WERI-Rb-1 (cell line): ENCODE results near the gene PRKAB1.

Experiments used
- DNase-seq: peaks from one replicate; pipeline ENCODE4 v3.0.0-alpha.2; 2020
- H3K27ac ChIP-seq: fragments of 250-450 bp; sonication (Bioruptor Pico); 2 replicates; pipeline ENCODE4 v1.5.1; 2020; ENCODE audit warnings: mild to moderate bottlenecking, moderate library complexity
- H3K27me3 ChIP-seq: fragments of 250-450 bp; sonication (Bioruptor Pico); 2 replicates; pipeline ENCODE4 v1.5.1; 2021; ENCODE audit warnings: mild to moderate bottlenecking, low read depth, moderate library complexity; ENCODE audit not compliant: insufficient read depth, severe bottlenecking
- H3K36me3 ChIP-seq: fragments of 250-450 bp; sonication (Bioruptor Pico); 2 replicates; pipeline ENCODE4 v1.5.1; 2020; ENCODE audit warnings: mild to moderate bottlenecking, moderate library complexity
- H3K4me3 ChIP-seq: 2 replicates; pipeline ENCODE4 v1.5.1; 2011; ENCODE audit warnings: low read depth, mild to moderate bottlenecking, control low read depth, low read length
- H3K9me3 ChIP-seq: fragments of 250-450 bp; sonication (Bioruptor Pico); 2 replicates; pipeline ENCODE4 v1.5.1; 2021; ENCODE audit warnings: mild to moderate bottlenecking, moderate library complexity; ENCODE audit not compliant: severe bottlenecking
- TF ChIP-seq, protein P1 (sequence below): IDR thresholded peaks from 2 replicates; pipeline ENCODE4 v1.5.1; 2011; ENCODE audit warnings: low read depth, mild to moderate bottlenecking, control low read depth, inconsistent platforms, low read length

Gene PRKAB1

GRCh38 chr12:119627686-119628085 lies 40.2 kb upstream of the PRKAB1 start:
- H3K4me3 ChIP-seq, result no peak overlapping the region
- no peaks in the 10 kb centered on the region for H3K36me3 ChIP-seq
- H3K27me3 ChIP-seq, result no peaks in the 10 kb centered on the region
- H3K9me3 ChIP-seq, result peaks cover 11% of the 10 kb centered on the region
- TF ChIP-seq, protein P1, sequence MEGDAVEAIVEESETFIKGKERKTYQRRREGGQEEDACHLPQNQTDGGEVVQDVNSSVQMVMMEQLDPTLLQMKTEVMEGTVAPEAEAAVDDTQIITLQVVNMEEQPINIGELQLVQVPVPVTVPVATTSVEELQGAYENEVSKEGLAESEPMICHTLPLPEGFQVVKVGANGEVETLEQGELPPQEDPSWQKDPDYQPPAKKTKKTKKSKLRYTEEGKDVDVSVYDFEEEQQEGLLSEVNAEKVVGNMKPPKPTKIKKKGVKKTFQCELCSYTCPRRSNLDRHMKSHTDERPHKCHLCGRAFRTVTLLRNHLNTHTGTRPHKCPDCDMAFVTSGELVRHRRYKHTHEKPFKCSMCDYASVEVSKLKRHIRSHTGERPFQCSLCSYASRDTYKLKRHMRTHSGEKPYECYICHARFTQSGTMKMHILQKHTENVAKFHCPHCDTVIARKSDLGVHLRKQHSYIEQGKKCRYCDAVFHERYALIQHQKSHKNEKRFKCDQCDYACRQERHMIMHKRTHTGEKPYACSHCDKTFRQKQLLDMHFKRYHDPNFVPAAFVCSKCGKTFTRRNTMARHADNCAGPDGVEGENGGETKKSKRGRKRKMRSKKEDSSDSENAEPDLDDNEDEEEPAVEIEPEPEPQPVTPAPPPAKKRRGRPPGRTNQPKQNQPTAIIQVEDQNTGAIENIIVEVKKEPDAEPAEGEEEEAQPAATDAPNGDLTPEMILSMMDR, result no peak
- H3K27ac ChIP-seq, result no peak overlapping the region
- no peak for DNase-seq

- Histone ChIP-seq H3K9me3 (peaks cover 11% of the 10 kb centered on the region), H3K27ac (0 out of 2 replicates have a peak overlapping the region, but pooled peaks have one; percentile 43), H3K36me3 (no peaks in the 10 kb centered on the region), H3K4me3 (no peak overlapping the region), H3K27me3 (no peaks in the 10 kb centered on the region)
- DNase-seq, result peak; percentile 39
- TF ChIP-seq, protein P1, result no peak
Observed at GRCh38 chr12:119630223-119630780, 37.6 kb upstream of the PRKAB1 start.

GRCh38 chr12:119630962-119631550 lies 36.9 kb upstream of the PRKAB1 start:
- TF ChIP-seq, protein P1, result no peak
- H3K9me3 ChIP-seq, result peaks cover 11% of the 10 kb centered on the region
- H3K36me3 ChIP-seq, result no peaks in the 10 kb centered on the region
- H3K27me3 ChIP-seq, result no peaks in the 10 kb centered on the region
- no peak for DNase-seq
- no peak overlapping the region for H3K4me3 ChIP-seq
- H3K27ac ChIP-seq, result no peak overlapping the region

DNA sequence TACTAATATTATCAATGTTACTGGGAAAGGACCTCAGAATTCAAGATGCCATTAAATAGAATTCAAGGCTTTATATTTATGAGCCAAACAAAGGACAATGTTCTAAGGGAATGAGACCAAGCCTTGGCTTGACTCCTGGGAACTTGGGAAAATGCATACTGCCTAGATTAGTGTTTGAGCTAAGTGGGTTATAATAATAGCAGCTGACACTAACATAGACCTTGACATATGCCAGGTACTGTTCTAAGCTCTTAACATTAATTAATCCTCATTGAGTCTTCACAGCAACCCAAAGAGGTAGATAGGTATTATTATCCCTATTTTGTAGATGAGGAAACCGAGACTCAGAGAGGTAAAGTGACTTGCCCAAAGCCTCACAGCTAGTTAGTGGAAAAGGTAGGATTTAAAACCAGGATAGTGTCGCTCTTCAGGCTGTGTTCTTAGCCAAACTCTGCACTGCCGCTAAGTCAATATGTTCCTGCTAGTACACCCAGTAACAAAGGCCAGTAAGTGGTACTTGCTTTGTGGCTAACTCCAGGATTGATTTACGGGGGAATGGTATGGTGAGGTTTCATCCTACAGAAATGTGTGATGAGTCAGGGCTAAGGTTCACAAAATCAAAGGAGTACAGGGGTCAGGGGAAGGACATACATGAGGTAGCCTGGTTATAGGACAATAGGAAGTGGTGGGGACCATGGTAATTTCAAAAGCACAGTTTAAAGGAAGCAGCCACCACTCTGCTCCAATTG lies 35.8 kb upstream of the PRKAB1 start:
- no peak for DNase-seq
- Histone ChIP-seq H3K4me3 (no peak overlapping the region), H3K27ac (no peak overlapping the region), H3K9me3 (peaks cover 11% of the 10 kb centered on the region), H3K27me3 (no peaks in the 10 kb centered on the region), H3K36me3 (no peaks in the 10 kb centered on the region)
- TF ChIP-seq, protein P1, result no peak

GRCh38 chr12:119634743-119635142 lies 33.2 kb upstream of the PRKAB1 start:
- TF ChIP-seq, protein P1, result no peak
- H3K27me3 ChIP-seq, result no peaks in the 10 kb centered on the region
- no peak for DNase-seq
- H3K9me3 ChIP-seq, result peaks cover 8% of the 10 kb centered on the region
- H3K27ac ChIP-seq, result no peak overlapping the region
- no peak overlapping the region for H3K4me3 ChIP-seq
- H3K36me3 ChIP-seq, result no peaks in the 10 kb centered on the region
